LoVo (cell line): ENCODE data around the gene BTG2.

Experiments
- DNase-seq: peaks from one replicate; pipeline ENCODE4 v3.0.0-alpha.2; 2016; ENCODE audit warnings: low spot score

The BTG2 gene

DNA sequence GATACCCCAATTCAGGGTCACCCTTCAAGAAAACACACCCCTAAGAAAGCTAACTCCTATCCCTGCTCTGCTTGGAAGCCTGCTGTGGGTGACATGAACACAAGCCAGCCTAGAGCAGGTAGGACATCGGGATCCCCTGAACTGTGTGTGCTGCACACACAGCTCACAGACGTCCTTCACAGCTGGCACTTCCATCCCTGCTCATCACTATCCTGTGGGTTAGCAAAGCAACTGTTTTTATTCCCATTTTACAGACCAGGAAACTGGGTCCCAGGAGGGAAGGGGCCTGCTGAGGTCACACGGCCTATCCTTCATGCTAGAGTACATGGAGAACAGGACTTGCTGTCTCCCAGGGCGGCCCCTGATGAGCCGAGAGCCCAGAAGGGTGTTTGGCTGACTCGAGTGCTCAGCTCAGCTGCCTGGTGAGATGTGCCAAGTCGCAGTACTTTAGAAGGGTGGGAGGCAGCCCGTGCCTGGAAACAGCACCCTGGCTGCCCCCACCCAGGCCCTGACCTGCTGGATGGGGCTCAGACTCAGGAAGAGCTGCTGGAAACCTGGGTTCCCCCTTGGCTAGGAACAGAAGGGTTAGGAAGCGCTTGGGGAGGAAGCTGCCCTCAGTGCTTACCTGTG, 28.3 kb upstream of the BTG2 start:
- no peak for DNase-seq

DNA sequence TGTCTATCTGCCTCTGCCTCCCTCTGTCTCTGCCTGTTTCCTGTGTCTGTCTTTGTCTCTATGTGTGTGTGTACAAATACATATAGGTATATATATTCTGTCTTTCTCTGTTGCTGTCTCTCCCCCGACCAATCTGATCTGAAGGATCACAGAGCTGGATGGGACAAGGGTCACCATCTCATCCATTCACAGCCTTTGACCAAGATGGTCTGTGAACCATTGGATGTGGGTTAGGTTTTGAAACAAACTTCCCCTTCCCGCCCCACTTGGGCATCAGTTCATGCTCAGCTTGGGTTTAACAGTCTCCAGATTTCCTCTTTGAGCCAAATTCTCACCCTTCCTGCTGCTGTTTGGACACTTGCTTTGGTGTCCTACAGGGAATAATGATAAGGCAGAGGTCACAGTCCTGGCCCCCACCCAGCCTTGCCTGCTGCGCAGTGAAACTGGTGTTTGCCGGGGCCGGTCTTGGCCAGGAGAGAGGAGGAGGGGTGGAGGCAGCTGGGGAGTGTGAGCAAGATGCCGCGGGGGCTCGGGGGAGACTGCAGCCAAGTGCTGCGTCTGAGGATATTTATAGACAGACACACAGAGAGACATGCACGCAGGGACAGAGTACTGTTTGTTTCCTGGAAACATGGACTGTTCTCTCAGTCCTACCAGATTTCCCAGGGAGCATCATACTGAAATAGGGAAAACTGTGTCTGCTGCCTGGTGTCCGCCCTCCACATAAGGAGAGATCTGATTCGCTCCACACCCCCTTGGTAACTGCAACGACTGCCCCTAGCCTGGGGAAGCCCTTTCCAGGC, 27.0 kb upstream of the BTG2 start:
- DNase-seq: no peak

DNA sequence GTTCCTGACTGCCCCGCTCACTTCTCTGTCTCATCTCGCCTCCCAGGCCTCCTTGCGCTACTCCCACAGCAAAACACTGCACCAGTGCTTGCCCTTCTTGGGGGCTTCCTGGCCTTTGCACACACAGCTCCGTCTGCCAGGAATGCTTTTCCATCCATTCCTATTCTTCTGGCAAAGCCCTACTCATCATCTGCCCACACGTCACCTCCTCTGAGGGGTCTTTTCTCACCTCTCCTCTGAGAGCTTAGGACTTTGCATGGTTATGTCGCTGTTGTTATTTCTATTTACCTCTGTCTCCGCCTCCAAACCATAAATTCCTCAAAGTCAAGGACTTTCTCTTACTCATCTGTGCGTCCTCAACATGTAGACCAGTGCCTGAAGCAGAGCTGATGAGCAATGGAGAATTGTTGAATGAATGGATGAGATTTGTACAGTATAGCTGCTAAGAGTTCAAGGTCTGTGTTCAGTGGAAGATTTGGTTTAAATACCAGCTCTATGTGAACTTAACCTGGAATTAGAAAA, 26.4 kb upstream of the BTG2 start:
- DNase-seq: no peak

DNA sequence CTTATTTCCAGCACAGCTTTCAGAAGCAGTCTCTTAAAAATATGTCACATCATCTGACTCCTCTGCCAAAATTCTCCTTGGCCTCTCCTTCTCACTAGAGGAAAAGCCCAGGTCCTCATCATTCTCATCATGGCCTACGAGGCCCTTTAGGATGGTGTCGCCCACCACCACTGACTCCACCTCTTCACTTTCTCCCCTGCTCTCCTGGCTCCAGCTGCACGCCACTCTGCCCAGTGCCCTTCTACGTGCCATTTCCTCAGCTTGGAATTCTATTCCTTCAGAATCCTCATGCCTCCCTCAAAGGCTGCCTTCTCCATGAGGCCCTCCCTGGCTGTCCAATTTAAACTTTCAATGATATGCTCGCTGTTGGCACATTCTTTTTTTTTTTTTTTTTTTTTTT, 25.3 kb upstream of the BTG2 start:
- DNase-seq: no peak

DNA sequence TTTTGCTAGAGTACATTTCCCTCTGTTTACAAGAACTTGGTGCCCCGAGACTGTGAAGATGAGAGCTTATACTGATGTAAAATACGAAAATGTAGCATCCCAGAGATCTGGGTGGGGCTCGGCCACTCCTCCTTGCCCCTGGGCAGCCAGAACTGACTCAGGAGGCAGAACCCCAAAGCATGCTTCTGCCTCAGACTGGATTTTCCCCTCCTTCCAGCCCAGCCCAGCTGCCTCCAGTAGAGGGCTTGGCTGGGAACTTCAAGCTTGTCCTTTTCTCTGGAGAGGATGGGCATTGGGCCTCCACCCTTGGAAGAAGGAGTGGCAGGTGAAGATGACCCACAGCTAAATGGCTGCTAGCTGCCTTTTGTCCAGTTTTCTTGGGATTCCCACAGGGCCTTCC, 24.3 kb upstream of the BTG2 start:
- peak; percentile 24 for DNase-seq

DNA sequence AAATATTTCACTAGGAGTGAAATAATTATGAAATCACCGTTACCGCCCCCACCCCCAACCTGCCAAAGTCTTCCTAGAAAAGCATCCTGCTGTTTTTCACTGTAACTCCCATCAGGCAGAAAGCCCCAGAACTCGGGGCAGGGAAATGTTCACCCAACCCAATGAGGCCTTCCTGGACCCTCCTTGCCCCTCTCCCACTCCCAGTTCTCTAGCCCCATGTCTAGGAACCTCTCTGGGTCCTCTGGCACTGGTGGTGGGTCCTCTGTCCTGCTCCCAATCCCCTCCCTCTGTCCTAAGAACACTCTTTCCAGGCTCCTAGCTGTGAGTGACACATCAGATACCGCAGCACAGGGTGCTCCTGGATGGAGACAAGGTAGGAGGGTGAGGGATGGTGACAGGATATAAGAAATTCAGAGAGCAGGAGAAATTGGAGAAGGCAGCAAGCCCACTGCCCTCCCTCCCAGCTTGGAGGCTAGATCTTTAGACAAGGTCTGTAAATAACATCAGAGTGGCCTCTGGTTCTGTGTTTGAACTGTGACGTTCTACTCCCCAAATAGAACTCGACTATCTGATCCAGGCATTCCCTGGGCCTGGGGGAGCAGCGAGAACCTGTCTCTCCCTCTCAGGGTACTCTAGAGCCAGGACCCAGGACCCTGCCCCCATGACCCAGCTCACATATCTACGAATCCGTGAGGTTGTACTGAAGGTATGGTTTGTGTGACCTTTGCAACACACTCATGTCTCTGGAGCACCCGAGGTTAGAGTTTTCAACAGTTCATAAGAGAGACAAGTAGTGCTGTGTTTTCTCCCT, 23.3 kb upstream of the BTG2 start:
- no peak for DNase-seq

DNA sequence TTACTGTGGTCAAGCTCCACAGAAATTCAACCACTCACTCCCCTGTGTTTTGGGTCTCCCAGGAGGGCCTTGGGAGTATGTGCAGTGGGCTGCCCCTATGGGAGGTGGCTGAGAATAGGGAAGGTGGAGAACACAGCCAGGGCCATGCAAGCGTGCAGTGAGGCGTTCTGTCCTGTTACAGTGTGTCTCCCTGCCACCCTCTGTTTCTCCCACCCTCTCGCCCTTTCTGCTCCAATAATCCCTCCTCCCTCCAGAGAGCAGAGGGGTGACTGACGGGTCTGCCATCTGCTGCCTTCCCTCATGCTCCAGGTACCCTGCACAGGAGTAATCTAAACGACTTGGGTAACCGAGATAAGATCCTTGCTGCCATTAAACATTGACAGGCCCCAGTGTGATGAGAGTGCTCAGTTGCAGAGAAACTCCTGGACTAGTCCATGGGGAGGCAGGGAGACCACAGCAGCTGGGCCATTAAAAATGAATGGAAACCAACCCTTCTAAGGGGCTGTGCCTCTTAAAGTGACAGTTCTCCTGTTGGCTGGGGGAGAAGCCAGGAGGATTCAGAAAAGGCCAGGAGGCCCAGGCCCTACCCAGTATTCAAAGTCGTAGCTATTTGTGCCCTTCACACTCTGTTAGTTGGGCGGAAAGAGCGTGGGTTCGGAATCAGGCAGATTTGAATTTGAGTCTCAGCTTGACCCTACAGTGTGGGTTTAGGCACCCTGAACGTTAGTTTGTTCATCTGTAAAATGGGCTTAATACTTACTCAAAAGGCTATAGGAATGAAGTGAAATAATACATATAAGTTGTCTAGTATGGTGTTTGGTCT, 22.4 kb upstream of the BTG2 start:
- no peak for DNase-seq

DNA sequence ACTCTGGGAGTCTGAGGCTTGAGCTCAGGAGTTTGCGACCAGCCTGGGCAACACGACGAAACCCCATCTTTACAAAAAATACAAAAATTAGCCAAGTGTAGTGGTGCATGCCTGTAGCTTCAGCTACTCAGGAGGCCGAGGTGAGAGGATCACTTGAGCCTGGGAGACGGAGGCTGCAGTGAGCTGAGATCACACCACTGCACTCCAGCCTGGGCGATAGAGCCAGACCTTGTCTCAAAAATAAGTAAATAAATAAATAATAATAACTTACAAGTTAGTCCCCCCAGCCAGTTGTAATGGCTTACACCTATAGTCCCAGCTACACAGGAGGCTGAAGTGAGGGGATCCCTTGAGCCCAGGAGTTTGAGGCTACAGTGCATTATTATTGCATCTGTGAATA, 21.7 kb upstream of the BTG2 start:
- no peak for DNase-seq

DNA sequence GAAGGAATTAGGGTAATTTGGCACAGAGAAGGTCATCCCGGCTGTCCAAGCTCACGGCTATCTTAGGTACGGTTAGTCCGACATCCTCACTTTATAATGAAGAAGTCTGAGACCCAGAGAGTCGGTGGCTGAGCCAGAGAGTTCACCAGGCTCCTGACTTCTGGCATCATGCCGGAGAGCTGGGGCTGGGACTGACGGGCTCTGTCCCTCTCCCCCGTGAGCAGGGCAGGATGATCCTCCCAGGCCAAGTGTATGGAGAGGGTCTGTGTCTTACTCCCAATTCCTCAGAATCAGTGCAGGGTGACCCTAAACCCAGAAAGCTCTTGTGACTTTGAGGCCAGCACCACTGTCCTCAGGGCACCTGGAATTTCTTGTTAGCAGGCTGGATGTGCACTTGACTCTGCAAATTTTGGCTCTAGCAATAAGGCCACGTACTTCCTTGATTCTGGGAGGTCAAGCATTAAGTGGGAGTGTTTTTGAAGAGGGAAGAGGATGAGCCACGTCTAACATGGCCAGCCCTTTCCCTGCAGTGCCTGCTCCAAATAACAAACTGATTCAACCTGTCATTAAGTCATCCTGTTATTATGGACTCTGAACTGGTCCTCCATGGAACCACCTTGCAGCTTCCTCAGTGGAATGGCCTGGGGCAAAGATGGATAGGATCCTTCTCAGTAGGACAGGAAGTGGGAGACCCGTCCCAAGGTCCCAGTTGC, 20.8 kb upstream of the BTG2 start:
- DNase-seq: no peak

DNA sequence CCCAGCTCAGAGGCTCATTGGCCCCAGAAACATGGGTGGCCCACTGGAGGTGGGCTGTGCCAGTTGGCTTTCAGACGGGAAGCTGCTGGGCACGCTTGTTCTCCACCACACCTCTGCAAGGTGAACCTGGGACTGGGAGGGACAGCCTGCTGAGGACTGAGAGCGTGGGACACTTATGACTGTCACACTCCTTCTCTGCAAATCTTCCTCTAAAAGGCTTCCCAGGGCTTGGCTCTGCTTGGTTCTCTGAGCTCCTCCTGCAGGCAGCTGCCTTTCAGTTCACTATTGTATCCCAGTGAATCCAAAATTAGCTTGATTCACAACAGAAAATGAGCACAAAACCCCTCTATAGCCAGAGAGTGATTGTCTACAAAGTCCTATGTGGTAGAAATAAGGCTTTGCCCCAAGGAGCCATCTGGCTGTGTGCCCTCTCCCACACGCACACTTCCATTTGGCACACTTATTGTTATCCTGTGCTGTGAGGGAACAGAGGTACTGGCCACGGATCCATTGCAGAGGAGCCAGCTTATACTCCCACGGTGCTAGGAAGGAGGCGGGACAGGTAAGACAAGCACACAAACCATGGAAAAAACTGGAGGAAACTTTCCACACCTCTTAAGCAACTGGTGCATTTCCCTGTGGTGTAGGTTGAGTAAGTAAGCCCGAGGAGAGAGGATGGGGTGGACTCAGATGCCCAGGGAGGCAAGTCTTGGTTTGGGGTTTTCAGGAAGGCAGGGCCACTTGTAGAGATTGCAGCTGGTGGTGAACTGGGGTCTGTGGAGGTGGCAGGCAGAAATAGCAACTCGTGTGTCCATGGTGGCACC, 18.9 kb upstream of the BTG2 start:
- no peak for DNase-seq

DNA sequence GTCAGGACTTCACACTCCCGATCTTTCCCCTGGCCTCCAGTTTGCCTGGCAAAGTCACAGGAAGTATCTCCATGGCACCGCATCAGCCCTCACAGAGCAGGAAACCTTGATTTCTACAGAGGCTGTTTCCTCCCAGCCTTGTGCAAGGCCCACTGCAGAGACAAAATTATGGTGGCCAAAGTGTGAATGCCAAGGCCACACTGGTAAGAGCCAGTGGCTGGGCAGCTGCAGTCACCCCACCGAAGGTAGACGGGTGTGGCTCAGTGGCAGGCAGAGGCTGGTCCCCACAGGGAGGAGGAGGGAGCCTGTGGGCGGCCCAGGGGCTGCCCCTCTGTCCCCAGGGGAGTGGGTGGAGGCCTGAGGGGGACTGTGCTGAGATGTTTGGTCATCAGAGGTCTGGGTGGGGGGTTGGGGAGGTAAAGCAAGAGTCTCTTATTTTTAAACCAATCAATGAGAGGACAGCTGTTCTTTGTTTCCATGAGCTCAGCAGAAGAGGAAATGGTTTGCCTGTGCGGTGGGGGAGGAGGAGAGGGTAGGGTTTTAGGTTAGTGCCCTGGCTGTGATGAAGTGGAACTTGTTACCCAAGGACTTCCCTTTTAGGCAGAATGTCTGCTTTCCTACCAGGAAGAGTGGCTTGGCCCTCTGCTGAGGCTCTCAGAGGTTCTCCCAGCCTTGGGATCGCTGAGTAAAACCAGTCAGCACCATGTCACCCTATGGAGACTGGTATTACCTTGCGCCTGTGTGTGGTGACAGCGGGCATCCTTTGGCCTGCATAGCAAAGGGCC, 18.0 kb upstream of the BTG2 start:
- DNase-seq: no peak

DNA sequence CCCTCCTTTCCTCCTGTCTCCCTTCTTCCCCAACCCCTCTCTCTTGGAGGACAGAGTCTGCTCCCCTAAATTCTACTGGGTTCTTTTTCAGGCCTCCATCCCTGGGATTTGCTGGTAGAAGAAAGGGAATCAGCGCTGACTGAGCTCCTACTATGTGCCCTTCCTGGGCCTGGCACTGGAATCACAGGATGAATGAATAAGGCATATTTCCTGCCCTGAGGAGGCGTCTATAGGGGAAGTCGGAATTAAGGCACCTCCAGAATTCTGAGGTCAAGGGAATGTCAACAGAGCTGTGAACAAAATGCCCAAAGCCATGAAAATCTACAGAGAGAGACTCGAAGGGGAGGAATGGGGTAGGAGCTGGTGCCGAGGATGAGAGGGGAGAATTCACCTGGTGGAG, 17.4 kb upstream of the BTG2 start:
- no peak for DNase-seq

DNA sequence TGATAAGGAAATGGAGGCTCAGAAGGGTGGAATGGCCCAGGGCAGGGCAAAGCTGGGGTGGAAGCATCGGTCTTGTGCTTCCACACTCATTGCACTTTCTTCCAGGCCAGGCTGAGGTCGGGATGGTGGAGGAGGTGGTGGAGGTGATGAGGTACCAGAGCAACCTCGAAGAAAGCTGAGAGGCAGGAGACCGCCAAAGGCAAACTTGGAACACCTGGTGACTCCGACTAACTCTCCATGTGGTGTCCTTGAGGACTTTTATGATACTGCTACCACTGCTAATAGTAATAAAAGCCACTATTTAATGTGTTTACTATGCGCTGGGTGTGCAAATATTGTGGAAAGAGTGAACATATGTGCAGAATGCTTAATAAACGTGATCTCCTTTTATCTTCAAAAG, 16.9 kb upstream of the BTG2 start:
- no peak for DNase-seq

DNA sequence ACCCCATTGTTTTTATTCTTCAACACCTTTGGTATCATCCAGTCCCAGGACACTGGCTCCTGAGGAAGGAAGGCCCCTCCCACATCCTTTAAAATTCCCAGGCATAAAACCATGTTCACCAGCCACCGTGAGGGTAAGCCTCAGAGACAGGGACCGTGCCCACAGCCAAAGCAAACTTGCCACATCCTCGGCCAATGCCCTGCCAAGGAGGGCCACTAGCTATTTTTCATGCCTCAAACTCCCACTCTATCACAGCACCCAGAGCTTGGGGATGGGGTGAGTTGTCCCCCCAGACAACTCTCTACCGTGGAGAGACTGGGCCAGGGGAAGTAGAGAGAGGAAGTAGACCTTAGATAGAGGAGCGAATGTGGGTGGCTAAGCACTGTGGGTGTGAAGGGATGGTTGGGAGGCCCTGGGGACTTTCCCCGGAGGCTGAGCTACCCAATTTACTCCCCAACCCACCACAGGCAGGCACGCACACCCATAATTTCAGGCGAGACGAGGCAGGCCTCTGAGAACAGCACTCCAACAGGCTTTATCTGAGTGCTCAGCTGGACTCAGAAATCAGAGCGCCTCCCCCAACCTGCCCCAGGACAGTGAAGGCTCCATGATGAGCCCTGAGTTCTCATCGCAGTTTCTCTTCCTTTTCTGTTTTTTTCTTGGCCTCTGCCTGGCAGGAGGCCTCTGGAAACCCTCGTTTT, 15.9 kb upstream of the BTG2 start:
- no peak for DNase-seq

DNA sequence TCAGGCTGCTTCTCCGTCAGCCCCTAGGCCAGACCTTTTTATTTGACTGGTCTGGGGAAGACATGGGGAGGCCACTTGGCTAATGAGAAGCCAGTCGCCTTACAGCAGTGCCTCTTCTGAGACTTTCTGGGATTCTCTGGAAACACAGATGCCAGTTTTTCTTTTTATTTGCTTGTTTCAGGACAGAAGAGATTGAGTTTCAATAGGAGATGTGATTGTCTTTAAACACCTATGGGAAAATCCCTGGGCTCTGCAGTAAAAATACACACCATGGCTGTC, 15.4 kb upstream of the BTG2 start:
- no peak for DNase-seq

DNA sequence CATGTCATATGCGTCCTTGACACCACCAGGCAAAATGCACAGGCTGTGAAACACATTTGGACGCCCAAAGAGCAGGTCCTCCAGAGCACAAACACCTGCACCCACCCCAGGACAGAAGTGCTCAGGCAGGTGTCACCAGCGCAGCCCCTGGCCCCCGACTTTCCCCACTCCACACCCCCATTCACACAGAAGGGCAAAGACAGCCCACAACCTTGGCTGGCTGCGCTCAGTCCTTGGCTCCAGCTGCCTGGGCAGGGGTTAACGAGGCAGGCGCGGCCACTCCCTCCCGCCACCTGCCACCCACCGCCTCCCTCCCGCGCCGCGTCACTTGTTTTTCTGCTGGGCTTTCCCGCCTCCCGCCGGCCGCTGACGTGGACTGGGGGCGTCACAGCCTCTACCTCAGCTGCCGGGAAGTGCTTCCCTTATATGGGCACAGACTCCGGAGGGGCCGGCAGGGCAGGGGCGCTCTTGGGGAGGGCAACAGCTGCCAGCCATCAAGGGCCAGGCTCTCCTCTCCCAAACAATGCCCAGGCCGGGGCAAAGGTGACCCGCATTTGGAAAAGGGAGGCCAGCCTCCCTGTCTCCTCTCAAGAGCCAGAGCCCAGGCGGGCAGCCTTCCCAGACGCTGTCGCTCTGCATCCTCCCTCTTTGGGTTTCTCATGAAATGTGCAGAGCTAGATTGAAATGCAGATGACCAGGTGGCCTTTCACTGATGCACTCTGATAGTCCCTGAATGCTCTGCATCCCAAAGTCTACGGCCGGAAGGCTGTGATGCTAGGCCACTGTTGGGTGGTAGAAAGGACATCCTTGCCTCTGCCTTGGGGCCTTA, 14.8 kb upstream of the BTG2 start:
- DNase-seq: peak; percentile 86

DNA sequence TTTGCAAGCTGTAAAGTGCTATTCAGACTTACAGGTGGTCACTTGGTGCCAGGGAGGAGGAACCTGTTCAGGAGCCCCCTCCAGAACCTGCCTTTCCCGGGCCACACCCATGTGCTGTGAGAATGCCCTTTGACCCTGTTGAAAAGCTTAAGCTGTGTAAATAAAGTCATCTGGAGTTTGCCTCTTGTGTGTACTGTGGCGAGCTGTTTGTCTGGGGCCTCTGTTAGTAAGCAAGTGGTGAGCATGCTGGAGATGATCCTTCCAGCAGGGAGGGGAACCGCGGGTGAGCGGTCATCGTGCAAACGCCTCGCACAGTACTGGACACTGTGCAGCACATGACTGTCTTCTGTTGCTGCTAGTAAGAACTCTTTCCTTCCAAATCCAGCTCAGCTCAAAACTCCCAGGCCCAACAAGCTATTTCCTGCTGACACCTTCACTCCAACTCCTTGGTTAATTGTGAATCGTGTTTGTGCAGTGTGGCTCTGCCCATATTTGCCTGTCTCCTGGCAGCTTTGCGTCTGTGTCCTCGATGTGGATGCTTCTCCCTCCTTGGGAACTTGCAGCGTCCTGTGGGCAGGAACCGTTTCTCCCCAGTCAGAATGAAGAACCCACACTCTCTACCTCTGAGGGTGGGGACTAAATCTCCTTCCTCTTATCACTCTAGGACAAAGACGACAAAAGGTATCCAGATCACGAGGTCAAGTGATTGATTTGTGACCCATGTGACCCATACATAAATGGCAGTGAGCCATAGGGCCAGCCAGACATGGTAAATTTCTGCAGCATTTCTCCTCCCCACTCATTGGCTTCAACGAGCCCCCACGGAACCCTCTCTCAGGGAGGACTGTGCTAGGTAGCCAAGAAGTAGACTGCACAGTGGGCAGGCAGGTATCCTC, 13.9 kb upstream of the BTG2 start:
- DNase-seq: peak; percentile 79
